ENCODE data around the gene TUBB.

GRCh38 chr6:30687659-30688431 is 32.3 kb upstream of the TUBB start:
- peak in 2 of 11 experiments; percentile 5 to 20 for TF ChIP-seq CTCF (IDR thresholded peaks at IDR 0.05 in 8 of 11, conservative IDR thresholded peaks at IDR 0.05 in 3 of 11)
- TF ChIP-seq POLR2A (IDR thresholded peaks at IDR 0.05) = no peak
